Tibial artery (tissue), 4 donors: Measurements from ENCODE around the gene STX1A.
"Not testable (repeated sequence)": the region's sequence is repeated elsewhere in the genome, so short reads cannot be mapped to it uniquely, and the experiment has no call there.

Source experiments
- DNase-seq, 2 donors: peaks; one replicate each; pipeline ENCODE4 v3.0.0-alpha.2; 2019
- H3K27ac ChIP-seq, 2 donors: fragments of 200-600 bp; sonication (generic) in 1 of 2; 1 replicate in 1 of 2; 2 replicates in 1 of 2; pipeline ENCODE4 v1.5.1; 2018 to 2019; ENCODE audit warnings: mild to moderate bottlenecking in 1 of 2
- H3K27me3 ChIP-seq, 2 donors: fragments of 200-600 bp; sonication (generic) in 1 of 2; one replicate each; pipeline versions ENCODE4 v1.5.1 to v1.6.0; 2016 to 2019
- H3K36me3 ChIP-seq, 3 donors: fragments of 200-600 bp; sonication (generic) in 2 of 3; one replicate each; pipeline ENCODE4 v1.5.1; 2016 to 2019; ENCODE audit warnings: mild to moderate bottlenecking in 2 of 3
- H3K4me1 ChIP-seq, 4 donors: fragments of 200-600 bp; sonication (generic) in 2 of 4; 1 replicate in 3 of 4; 2 replicates in 1 of 4; pipeline ENCODE4 v1.5.1; 2016 to 2019
- H3K4me3 ChIP-seq, 2 donors: fragments of 200-600 bp; sonication (generic) in 1 of 2; 1 replicate in 1 of 2; 2 replicates in 1 of 2; pipeline ENCODE4 v1.5.1; 2018 to 2019; ENCODE audit warnings: mild to moderate bottlenecking in 2 of 2
- H3K9me3 ChIP-seq, 3 donors: fragments of 200-600 bp; sonication (generic) in 1 of 3; one replicate each; pipeline ENCODE4 v1.5.1; 2016 to 2019
- CTCF ChIP-seq, 2 experiments: fragments of 200-600 bp in 1 of 2; fragments of 450-650 bp in 1 of 2; IDR thresholded peaks; one replicate each; pipeline ENCODE4 v1.5.1; 2017 to 2019; ENCODE audit warnings: antibody characterized with exemption in 2 of 2, mild to moderate bottlenecking in 1 of 2, moderate library complexity in 1 of 2
- intact Hi-C: fragments of 100-400 bp; cut with DNase I; formaldehyde crosslinking; loops from one replicate; pipeline ENCODE4 v1.15.0; 2023; ENCODE audit warnings: low total_unique reads

The STX1A gene

GRCh38 chr7:73722785-73723184 is 3.3 kb upstream of the STX1A start:
- intact Hi-C loops, result loop anchor here (5.0 kb wide), 2 partner anchors 40 to 100 kb away; partner anchors contain the start of genes BUD23, DNAJC30 and MLXIPL
- H3K36me3 ChIP-seq, result no peaks in the 10 kb centered on the region
- no peak for DNase-seq
- peaks cover 0 to 17% of the 10 kb centered on the region in 2 donors for H3K27me3 ChIP-seq
- no peak for TF ChIP-seq CTCF (IDR thresholded peaks at IDR 0.05)
- H3K9me3 ChIP-seq, result no peaks in the 10 kb centered on the region
- peaks cover 0 to 40% (median 36%) of the 10 kb centered on the region in 4 donors for H3K4me1 ChIP-seq
- peak overlapping the region in 1 of 2 donors; percentile 81 for H3K27ac ChIP-seq
- no peak overlapping the region for H3K4me3 ChIP-seq

DNA sequence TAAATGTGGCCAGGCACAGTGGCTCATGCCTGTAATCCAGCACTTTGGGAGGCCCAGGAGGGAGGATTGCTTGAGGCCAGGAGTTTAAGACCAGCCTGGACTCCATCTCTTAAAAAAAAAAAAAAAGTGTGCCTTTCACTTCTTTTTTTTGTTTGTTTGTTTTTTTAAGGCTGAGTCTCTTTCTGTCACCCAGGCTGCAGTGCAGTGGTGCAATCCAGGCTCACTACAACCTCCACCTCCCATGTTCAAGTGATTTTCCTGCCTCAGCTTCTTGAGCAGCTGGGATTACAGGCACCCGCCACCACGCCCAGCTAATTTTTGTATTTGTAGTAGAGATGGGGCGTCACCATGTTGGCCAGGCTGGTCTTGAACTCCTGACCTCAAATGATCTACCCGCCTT is 2.7 kb upstream of the STX1A start:
- intact Hi-C loops, result loop anchor here (5.0 kb wide), 2 partner anchors 40 to 100 kb away; partner anchors contain the start of genes BUD23, DNAJC30 and MLXIPL
- Histone ChIP-seq H3K27ac (peak overlapping the region; percentile 72 to 81), H3K4me1 (peaks cover 0 to 46% (median 42%) of the 10 kb centered on the region in 4 donors), H3K27me3 (peaks cover 0 to 13% of the 10 kb centered on the region in 2 donors)
- DNase-seq, H3K9me3 ChIP-seq, H3K4me3 ChIP-seq, H3K36me3 ChIP-seq: not testable (repeated sequence)

- DNase-seq, result peak; percentile 77 to 92
- peak overlapping the region; percentile 72 to 81 for H3K27ac ChIP-seq
- peaks cover 0 to 54% (median 50%) of the 10 kb centered on the region in 4 donors for H3K4me1 ChIP-seq
- no peak overlapping the region for H3K4me3 ChIP-seq
- no peak for TF ChIP-seq CTCF (IDR thresholded peaks at IDR 0.05)
- no peaks in the 10 kb centered on the region for H3K36me3 ChIP-seq
- peaks cover 0 to 5% of the 10 kb centered on the region in 2 donors for H3K27me3 ChIP-seq
- intact Hi-C loops, result loop anchor here (5.0 kb wide), 2 partner anchors 39 to 99 kb away; partner anchors contain the start of genes BUD23, DNAJC30 and MLXIPL
- H3K9me3 ChIP-seq, result no peaks in the 10 kb centered on the region
Measured at GRCh38 chr7:73721377-73721817, 1.9 kb upstream of the STX1A start.

DNA sequence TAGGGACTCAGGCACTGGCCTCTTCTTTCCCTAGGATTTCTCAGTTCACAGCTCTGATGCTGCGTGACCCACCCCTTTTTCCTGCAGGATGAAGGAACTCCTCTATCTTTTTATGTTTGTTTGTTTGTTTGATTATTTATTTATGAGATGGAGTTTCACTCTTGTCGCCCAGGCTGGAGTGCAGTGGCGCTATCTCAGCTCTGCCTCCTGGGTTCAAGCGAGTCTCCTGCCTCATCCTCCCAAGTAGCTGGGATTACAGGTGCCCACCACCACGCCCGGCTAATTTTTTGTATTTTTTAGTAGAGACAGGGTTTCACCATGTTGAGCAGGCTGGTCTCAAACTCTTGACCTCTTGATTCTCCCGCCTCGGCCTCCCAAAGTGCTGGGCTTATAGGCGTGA is 974 bp upstream of the STX1A start:
- intact Hi-C loops, result loop anchor here (5.0 kb wide), 2 partner anchors 38 to 98 kb away; partner anchors contain the start of genes BUD23, DNAJC30 and MLXIPL
- H3K9me3 ChIP-seq, H3K27me3 ChIP-seq, H3K36me3 ChIP-seq, H3K4me3 ChIP-seq, DNase-seq: not testable (repeated sequence)
- Histone ChIP-seq H3K4me1 (peaks cover 0 to 60% (median 53%) of the 10 kb centered on the region in 4 donors), H3K27ac (peak overlapping the region; percentile 72 to 81)

DNA sequence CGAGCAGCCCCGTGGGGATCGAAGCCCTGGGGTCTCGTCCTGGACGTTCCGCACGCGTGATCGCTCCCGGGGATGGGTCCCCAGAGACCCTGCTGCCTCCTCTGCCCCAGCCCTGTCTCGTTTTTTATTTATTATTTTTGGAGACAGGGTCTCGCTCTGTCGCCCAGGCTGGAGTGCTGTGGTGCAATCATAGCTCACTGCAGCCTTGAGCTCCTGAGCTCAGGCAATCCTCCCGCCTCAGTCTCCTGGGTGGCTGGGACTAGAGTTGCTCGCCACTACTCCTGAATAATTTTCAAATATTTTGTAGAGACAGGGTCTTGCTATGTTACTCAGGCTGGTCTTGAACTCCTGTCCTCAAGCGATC is 319 bp upstream of the STX1A start:
- no peak for TF ChIP-seq CTCF (IDR thresholded peaks at IDR 0.05)
- no peak for DNase-seq
- Histone ChIP-seq H3K36me3 (no peaks in the 10 kb centered on the region), H3K9me3 (no peaks in the 10 kb centered on the region), H3K27me3 (no peaks in the 10 kb centered on the region), H3K4me1 (peaks cover 0 to 60% (median 55%) of the 10 kb centered on the region in 4 donors), H3K27ac (peak overlapping the region; percentile 72 to 81), H3K4me3 (peak overlapping the region; percentile 63 to 82)
- intact Hi-C loops, result loop anchor here (5.0 kb wide), 2 partner anchors 37 to 97 kb away; partner anchors contain the start of genes BUD23, DNAJC30 and MLXIPL

- DNase-seq, result no peak
- Histone ChIP-seq H3K36me3 (no peaks in the 10 kb centered on the region), H3K27me3 (no peaks in the 10 kb centered on the region), H3K4me1 (peaks cover 0 to 60% (median 55%) of the 10 kb centered on the region in 4 donors), H3K9me3 (no peaks in the 10 kb centered on the region), H3K27ac (peak overlapping the region; percentile 52 to 81), H3K4me3 (peak overlapping the region; percentile 63 to 82)
- intact Hi-C loops, result no loop called here
- TF ChIP-seq CTCF (IDR thresholded peaks at IDR 0.05), result no peak
Measured at GRCh38 chr7:73718438-73718881, 1.0 kb downstream of the STX1A start.
